HG02571 (cell line): Measurements from ENCODE around the gene APLF.
"Not testable (repeated sequence)": the region's sequence is repeated elsewhere in the genome, so short reads cannot be mapped to it uniquely, and the experiment has no call there.

Source experiments
- ATAC-seq: cut with Tn5 transposase; IDR thresholded peaks from one replicate; pipeline ENCODE4 v1.9.1; 2021; ENCODE audit warnings: mild to moderate bottlenecking, moderate library complexity; ENCODE audit not compliant: unreplicated experiment

Gene APLF

GRCh38 chr2:68438455-68439303 lies 28.7 kb upstream of the APLF start:
- no peak for ATAC-seq

GRCh38 chr2:68441179-68441993 lies 26.0 kb upstream of the APLF start:
- peak; percentile 99 for ATAC-seq

GRCh38 chr2:68441994-68442322 lies 25.4 kb upstream of the APLF start:
- no peak for ATAC-seq

- not testable (repeated sequence) for ATAC-seq
These were observed 21.0 kb upstream of the APLF start for GRCh38 chr2:68446425-68446824.

GRCh38 chr2:68447118-68447517 lies 20.3 kb upstream of the APLF start:
- ATAC-seq = no peak

- no peak for ATAC-seq
These were observed 18.4 kb upstream of the APLF start for GRCh38 chr2:68448671-68449653.

GRCh38 chr2:68452158-68452900 lies 15.1 kb upstream of the APLF start:
- no peak for ATAC-seq

- no peak for ATAC-seq
These were observed 13.5 kb upstream of the APLF start for GRCh38 chr2:68453761-68454360.

GRCh38 chr2:68454719-68455118 lies 12.7 kb upstream of the APLF start:
- ATAC-seq = no peak

- ATAC-seq = no peak
These were observed 11.2 kb upstream of the APLF start for GRCh38 chr2:68456198-68456597.

- no peak for ATAC-seq
These were observed 8.4 kb upstream of the APLF start for GRCh38 chr2:68458981-68459380.

GRCh38 chr2:68463287-68463877 lies 4.0 kb upstream of the APLF start:
- ATAC-seq = no peak

- no peak for ATAC-seq
These were observed 2.7 kb upstream of the APLF start for GRCh38 chr2:68464651-68465050.

- ATAC-seq = no peak
These were observed 2.1 kb upstream of the APLF start for GRCh38 chr2:68465081-68465916.

GRCh38 chr2:68466361-68466777 lies 1.0 kb upstream of the APLF start:
- no peak for ATAC-seq

- ATAC-seq = peak; percentile 35
These were observed 658 bp upstream of the APLF start for GRCh38 chr2:68466778-68467076.

- no peak for ATAC-seq
These were observed 1.4 kb downstream of the APLF start for GRCh38 chr2:68468801-68469200.

- ATAC-seq = no peak
These were observed 2.5 kb downstream of the APLF start for GRCh38 chr2:68469935-68470334.

- ATAC-seq = no peak
These were observed 4.0 kb downstream of the APLF start for GRCh38 chr2:68471385-68471784.
